Activated naive CD4-positive, alpha-beta T cell treated with anti-CD3 and anti-CD28 coated beads for 36 hours (primary cell): ENCODE data around the gene KCNF1. TPM values are rescaled to one million over a fixed set of nuclear protein-coding genes. Genes with fewer than 3 reads are reported as not detected.

Experiments used
- CTCF ChIA-PET: fragments of 350-600 bp; sonication (Branson Sonifier 250); formaldehyde crosslinking; loops from one replicate; lab custom pipeline; 2021; ENCODE audit warnings: antibody characterized with exemption; lab: Charles Lee
- DNase-seq: peaks from one replicate; pipeline ENCODE4 v3.0.0-alpha.2; 2020
- H3K27ac Mint-ChIP-seq: one replicate; pipeline ENCODE4 v1.8.0; 2021; ENCODE audit warnings: mild to moderate bottlenecking, mixed read lengths
- H3K27me3 Mint-ChIP-seq: one replicate; pipeline ENCODE4 v1.8.0; 2021; ENCODE audit warnings: low read depth, mixed read lengths
- H3K36me3 Mint-ChIP-seq: one replicate; pipeline ENCODE4 v1.8.0; 2021; ENCODE audit warnings: low read depth, mixed read lengths
- H3K4me1 Mint-ChIP-seq: one replicate; pipeline ENCODE4 v1.8.0; 2021; ENCODE audit warnings: low read depth, mixed read lengths
- H3K4me3 Mint-ChIP-seq: one replicate; pipeline ENCODE4 v1.8.0; 2021; ENCODE audit warnings: mild to moderate bottlenecking, moderate library complexity, mixed read lengths
- H3K9me3 Mint-ChIP-seq: one replicate; pipeline ENCODE4 v1.8.0; 2021; ENCODE audit warnings: mixed read lengths
- intact Hi-C: fragments of 100-400 bp; cut with micrococcal nuclease; formaldehyde crosslinking; loops from one replicate; pipeline ENCODE4 v1.15.1; 2023
- total RNA-seq, 2 experiments: library from RNA; stranded (reverse); gene quantifications; one replicate each; pipeline ENCODE4 v1.2.3, GENCODE V29; 2021

The KCNF1 gene
- total RNA-seq, 2 experiments from 2014 or later = not detected

DNA sequence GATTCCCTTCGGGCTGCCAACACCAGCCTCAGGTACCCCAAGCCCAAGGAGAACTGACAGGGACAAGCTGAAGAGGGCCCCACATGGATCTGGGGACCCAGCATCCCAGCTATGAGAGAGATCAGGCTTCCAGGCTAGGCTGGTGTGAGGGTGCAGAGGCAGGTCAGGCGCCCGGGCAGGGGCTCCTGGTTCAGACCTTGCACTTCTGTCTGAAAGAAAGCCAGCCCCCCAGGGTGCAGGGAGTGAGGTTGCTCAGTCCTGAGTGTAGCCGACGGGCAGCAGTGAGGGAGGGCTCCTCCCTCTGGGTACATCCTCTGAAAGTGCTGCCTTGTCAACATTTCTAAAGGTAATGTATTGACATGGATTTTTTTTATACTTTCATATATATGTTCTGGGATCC, 33.1 kb downstream of the KCNF1 start:
- Mint-ChIP-seq H3K27me3 (peaks cover 17% of the 10 kb centered on the region), H3K9me3 (no peaks in the 10 kb centered on the region), H3K4me1 (no peaks in the 10 kb centered on the region), H3K4me3 (no peak overlapping the region), H3K36me3 (no peaks in the 10 kb centered on the region), H3K27ac (no peak overlapping the region)
- intact Hi-C loops = no loop called here
- no peak for DNase-seq
- CTCF ChIA-PET = interaction anchor here (1.4 kb wide), 1 partner anchor 17 kb away, joined by 3 read pairs; no protein-coding TSS in a partner anchor

DNA sequence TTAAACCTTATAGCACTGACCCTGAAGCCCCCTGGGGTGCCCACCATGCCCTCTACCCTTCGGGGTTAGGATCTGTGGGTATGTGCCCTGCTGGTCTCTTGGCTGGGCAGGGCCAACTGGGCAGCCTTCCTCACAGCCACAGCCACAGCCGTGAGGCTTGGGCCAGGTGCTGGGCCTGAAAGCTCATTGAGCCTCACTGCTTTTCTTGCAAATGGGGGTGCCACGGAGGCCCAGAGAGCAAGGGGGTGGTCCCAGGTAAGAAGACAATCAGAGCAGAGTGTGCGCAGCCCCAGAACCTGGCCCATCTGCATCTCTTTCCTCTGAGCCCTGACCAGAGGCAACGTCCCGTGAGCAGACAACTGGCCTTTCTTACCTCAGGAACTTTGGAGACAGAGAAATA, 34.7 kb downstream of the KCNF1 start:
- Mint-ChIP-seq H3K27ac (no peak overlapping the region), H3K4me3 (no peak overlapping the region), H3K9me3 (no peaks in the 10 kb centered on the region), H3K27me3 (peaks cover 18% of the 10 kb centered on the region), H3K36me3 (no peaks in the 10 kb centered on the region), H3K4me1 (no peaks in the 10 kb centered on the region)
- DNase-seq = no peak
- CTCF ChIA-PET = no interaction called here
- intact Hi-C loops = no loop called here

DNA sequence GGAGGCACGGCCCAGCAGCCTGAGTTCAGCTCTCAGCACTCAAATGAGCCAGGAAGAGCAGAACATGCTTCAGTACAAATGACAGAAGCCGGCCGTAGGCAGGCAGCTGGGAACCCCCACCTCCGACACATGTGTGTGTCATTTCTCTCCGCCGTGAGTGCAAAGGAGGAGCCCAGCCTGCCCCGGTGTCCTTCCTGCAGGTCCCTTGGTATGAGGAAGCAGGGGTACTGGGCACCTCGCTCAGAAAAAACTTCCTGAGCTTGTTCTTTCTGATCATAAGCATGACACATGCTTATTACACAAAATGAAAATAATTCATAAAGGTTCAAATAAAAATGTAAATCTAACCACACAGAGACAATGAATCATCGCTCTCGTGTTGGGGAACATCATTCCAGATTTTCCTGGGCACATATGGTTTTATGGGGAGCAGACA, 35.3 kb downstream of the KCNF1 start:
- H3K4me1 Mint-ChIP-seq = no peaks in the 10 kb centered on the region
- CTCF ChIA-PET = no interaction called here
- intact Hi-C loops = no loop called here
- H3K27ac Mint-ChIP-seq = no peak overlapping the region
- peaks cover 18% of the 10 kb centered on the region for H3K27me3 Mint-ChIP-seq
- no peak overlapping the region for H3K4me3 Mint-ChIP-seq
- no peaks in the 10 kb centered on the region for H3K36me3 Mint-ChIP-seq
- DNase-seq = peak; percentile 29
- no peaks in the 10 kb centered on the region for H3K9me3 Mint-ChIP-seq

DNA sequence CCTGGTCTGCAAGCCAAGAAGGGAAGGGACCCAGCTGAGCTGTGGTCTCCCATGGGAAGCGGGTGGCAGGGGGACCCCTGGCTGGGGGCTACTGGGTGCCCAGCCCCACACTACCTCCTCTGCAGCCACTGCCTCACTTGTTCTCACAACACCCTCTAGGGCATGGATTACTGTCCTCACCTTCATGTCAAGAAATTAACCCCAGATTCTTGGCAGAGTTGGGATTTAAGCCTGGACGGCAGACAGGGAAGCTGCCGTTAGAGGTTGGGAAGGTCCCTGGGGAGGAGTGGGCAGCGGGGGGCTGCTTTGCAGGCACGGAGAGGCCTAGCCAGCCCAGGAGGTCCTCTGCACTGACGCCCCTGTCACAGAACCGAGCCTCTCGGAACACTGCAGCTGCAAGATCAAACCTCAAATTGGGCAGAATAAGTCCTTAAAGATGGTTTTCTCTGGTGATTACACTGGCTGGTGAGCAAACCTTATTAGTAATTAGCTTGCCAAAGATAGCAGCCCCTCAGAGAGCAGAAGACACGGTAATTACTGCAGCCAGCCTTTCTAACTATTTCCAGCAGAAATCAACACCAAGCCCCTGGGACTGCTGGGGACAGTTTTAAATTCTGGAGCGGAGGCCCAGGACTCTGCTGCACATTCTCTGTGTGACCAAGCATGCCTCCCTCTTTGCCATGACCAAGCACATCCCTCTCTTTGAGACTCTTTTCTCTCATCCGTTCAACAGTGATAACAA, 35.9 kb downstream of the KCNF1 start:
- no peak overlapping the region for H3K4me3 Mint-ChIP-seq
- DNase-seq = no peak
- no peaks in the 10 kb centered on the region for H3K4me1 Mint-ChIP-seq
- no peaks in the 10 kb centered on the region for H3K9me3 Mint-ChIP-seq
- CTCF ChIA-PET = interaction anchor here (0.6 kb wide), 1 partner anchor 94 kb away, joined by 5 read pairs; no protein-coding TSS in a partner anchor
- peaks cover 18% of the 10 kb centered on the region for H3K27me3 Mint-ChIP-seq
- intact Hi-C loops = no loop called here
- H3K27ac Mint-ChIP-seq = no peak overlapping the region
- no peaks in the 10 kb centered on the region for H3K36me3 Mint-ChIP-seq

DNA sequence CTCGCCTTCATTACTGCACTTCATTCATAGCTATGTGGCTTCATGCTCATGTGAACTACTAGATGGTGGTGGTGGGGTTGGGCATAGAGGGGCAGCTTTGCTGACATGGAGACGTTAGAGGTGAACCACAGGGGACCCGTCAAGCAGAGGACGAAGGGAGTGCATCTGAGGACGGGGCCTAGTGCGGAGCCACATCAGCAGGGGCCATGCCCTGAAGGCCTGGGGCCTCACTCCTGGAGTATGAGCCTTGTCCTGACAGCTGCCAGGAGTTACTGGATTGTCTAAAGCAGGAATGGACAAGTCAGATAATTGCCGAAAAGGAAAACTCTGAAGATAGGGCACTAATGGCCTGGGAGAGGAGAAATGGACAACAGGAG, 36.4 kb downstream of the KCNF1 start:
- intact Hi-C loops = no loop called here
- no peak for DNase-seq
- H3K4me3 Mint-ChIP-seq = no peak overlapping the region

DNA sequence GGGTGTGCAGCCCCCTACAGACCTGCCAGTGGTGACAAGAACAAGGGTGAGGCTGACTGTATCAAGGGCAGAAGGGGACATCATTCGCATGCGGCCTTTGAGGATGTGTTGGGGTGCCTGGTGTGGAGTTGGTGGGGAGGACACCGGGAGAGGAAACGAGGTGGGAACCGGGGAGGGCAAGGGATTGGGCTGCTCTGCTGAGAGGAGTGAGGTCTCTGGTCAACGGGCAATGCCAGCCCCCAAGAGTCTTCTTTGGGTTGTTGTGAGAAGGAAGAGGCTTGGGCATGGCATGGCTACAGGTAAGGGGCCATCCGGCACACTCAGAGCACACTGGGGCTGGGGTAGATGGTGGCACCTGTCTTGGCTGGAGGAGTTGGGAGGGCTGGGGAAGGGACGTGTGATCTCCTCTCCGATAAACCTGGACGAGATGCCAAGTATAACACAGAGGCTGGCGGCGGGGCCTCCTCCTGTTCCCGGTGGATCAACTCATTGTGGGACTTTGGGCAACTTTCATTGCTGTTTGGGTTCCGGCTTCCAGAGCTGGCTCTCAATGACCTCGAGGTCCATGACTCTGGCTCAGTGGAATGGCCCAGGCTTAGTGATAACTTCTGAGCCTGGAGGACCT, 37.0 kb downstream of the KCNF1 start:
- Mint-ChIP-seq H3K27ac (no peak overlapping the region), H3K27me3 (peaks cover 15% of the 10 kb centered on the region)
- CTCF ChIA-PET = no interaction called here

More for the DNA sequence above, 36.4 kb downstream of the KCNF1 start:
- Mint-ChIP-seq H3K27ac (no peak overlapping the region), H3K27me3 (peaks cover 17% of the 10 kb centered on the region), H3K36me3 (no peaks in the 10 kb centered on the region), H3K4me1 (no peaks in the 10 kb centered on the region), H3K9me3 (no peaks in the 10 kb centered on the region)
- CTCF ChIA-PET = interaction anchor here (0.6 kb wide), 1 partner anchor 94 kb away, joined by 5 read pairs; no protein-coding TSS in a partner anchor

DNA sequence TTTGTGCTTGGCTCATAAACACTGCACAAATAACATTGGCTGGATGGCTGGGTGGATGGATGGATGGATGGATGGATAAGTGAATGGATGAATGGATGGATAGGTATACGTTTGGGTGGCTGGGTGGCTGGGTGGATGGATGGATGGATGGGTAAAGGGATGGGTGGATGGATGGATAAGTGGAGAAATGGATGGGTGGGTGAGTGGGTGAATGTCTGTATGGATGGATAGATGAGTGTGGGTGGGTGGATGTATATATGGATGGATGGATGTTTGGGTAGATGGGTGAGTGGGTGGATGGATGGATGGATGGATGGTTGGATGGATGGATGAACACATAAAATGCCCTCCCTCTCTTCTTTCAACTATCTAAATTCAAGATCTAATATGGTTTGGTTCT, 38.1 kb downstream of the KCNF1 start:
- Mint-ChIP-seq H3K4me1 (no peaks in the 10 kb centered on the region), H3K4me3 (no peak overlapping the region), H3K27ac (no peak overlapping the region), H3K9me3 (peaks cover 2% of the 10 kb centered on the region), H3K27me3 (peaks cover 15% of the 10 kb centered on the region), H3K36me3 (no peaks in the 10 kb centered on the region)
- CTCF ChIA-PET = no interaction called here
- intact Hi-C loops = no loop called here
- DNase-seq = no peak

More for the DNA sequence above, 37.0 kb downstream of the KCNF1 start:
- no peak for DNase-seq
- H3K36me3 Mint-ChIP-seq = no peaks in the 10 kb centered on the region
- peaks cover 2% of the 10 kb centered on the region for H3K9me3 Mint-ChIP-seq
- intact Hi-C loops = no loop called here
- H3K4me1 Mint-ChIP-seq = no peaks in the 10 kb centered on the region
- H3K4me3 Mint-ChIP-seq = no peak overlapping the region

DNA sequence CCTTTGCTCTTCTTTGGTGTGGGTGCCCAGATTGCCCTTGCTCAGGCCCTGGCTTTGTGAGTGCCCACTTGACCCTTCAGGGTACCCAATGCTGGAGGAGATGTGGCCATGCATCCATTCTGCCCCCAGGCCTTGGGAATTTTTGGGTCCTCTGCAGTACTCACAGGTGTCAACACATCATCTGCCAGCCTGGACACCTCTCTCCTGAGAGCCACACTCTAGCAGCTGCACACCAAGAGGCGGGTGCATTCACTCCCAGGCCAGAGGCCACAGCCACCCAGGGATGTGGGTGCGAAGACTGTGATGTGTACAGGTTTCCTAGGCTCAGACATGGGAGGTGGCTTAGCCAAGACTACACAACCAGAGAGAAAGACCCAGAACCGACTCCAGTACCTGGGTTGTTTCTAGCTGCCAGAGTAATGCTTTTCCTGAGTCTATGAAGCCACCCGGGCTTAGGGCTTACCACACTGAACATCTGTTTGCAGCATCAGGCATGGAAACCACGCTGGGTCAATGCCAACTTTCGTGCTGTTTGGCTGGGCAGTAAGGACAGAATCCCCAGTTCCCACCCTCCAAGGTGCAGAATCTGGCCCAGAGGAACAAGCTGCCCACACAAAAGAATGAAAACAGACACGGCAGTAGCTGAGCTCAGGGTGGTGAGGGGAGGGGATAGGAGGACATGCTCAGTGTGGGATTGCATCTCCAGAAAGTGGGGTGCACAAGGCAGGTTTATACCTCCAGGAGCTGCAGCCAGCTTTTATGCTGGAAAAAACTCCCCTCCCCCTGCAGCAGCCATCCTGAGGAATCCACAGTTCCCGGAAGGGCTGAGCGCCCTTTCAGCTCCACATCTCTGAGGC, 40.1 kb downstream of the KCNF1 start:
- Mint-ChIP-seq H3K36me3 (no peaks in the 10 kb centered on the region), H3K27ac (no peak overlapping the region), H3K9me3 (peaks cover 2% of the 10 kb centered on the region), H3K4me1 (no peaks in the 10 kb centered on the region), H3K4me3 (no peak overlapping the region), H3K27me3 (peaks cover 13% of the 10 kb centered on the region)
- CTCF ChIA-PET = no interaction called here
- intact Hi-C loops = no loop called here
- no peak for DNase-seq

DNA sequence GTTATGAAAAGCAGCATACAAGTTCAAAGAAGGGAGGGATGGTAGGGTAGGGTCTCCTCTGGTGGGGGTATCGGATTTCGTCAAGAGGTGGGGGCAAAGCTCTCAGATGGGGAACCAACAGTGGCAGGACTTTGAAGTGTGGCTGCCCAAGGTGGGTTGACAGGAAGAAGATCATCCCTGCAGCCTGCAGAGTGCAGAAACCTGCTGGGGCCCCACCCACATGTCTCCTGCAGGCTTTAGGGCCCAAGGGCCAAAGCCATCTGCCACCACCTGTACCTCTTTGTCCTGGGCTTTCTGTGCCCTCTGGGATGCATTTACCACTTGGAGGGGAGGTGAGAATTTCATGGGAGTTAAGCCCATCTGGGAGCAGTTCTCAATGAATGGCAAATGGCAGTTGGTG, 42.7 kb downstream of the KCNF1 start:
- Mint-ChIP-seq H3K4me1 (no peaks in the 10 kb centered on the region), H3K36me3 (no peaks in the 10 kb centered on the region), H3K27ac (no peak overlapping the region), H3K27me3 (peaks cover 14% of the 10 kb centered on the region), H3K4me3 (no peak overlapping the region), H3K9me3 (peaks cover 2% of the 10 kb centered on the region)
- intact Hi-C loops = no loop called here
- DNase-seq = no peak
- CTCF ChIA-PET = no interaction called here

DNA sequence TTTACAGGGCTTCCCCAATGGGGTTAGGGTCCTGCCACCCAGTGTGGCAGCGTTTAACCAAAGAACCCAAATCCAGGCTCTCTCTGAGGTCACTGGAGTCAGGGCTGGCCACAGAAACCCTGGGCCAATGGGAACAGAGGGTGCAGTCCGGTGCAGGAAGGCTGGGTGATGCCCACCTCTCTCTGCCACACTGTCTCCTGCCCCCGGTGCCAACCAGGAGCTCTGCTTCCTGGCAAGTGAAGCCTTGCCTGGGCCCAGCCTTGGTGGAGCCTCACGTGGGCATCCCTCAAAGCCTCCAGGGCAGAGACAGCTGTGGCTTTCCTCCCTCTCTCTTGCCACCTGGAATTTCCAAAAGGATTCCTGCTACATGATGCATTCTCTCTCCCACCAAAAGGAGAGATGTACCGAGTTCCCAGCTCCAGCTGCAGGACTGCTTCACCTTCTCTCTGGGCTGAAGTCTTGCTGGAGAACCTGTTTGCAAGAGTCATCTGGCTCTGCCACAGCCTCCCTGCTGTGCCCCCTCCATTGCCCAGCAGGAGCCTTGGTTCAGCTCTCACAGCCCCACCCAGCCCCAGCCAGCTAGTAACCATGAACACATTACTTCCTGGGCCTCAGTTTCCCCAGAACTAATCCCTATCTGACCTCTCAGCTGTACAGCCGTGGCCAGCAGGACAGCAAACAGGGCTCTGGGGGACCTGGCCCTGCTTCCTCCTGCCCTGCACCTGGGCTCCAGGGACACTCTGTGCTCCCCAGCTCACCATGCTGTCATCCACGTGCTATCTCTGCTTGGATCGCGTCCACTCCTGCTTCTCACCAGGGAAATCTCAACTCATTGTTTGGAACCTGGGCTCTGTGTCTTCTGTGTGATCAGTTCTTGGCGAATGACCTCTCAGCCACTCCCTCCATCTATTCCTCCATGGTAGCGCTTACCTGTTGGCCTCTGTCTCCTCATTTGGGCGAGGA, 43.4 kb downstream of the KCNF1 start:
- H3K9me3 Mint-ChIP-seq = peaks cover 2% of the 10 kb centered on the region
- no peak for DNase-seq
- H3K27ac Mint-ChIP-seq = no peak overlapping the region
- intact Hi-C loops = no loop called here
- CTCF ChIA-PET = no interaction called here
- peaks cover 8% of the 10 kb centered on the region for H3K27me3 Mint-ChIP-seq
- no peaks in the 10 kb centered on the region for H3K4me1 Mint-ChIP-seq
- no peak overlapping the region for H3K4me3 Mint-ChIP-seq
- no peaks in the 10 kb centered on the region for H3K36me3 Mint-ChIP-seq

DNA sequence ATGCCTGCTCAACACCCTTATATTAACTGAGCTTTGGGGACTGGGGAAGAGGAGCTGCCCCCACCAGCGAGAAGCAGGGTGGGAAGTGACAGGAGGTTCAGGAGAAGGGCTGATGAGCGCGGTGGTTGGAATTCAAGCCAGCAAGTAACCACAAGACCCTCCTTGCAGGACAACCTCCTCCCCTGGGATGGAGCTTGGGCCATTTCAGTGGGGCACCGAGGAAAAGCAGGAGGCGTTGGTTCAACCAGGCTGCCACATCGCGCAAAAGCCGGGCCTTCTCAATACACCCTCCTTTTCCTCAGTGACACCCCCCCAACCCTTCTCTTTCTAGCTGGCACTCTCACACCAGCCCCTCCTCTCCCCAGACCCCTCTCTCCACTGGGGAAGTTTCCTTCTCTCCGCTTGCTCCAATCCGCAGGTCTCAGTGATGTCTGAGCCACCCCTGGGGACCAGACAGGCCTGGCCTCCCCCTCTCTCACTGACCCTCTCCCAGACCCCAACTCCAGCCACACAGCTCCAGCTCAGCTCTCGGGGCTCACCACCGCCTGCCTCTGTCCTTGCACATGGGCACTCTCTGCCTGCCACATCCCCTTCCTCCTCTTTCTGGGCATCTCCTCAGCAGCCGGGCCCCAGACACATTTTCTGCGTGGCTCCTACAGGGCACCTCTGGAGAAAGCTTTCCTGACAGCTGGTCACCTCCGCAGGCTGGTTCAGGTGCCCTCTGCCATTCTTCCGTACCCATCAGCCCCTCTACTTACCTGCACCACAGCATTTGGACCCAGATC, 44.5 kb downstream of the KCNF1 start:
- CTCF ChIA-PET = interaction anchor here (1.2 kb wide), 1 partner anchor 626 kb away, joined by 3 read pairs; no protein-coding TSS in a partner anchor
- H3K27me3 Mint-ChIP-seq = peaks cover 8% of the 10 kb centered on the region
- intact Hi-C loops = no loop called here
- no peak overlapping the region for H3K27ac Mint-ChIP-seq
- H3K9me3 Mint-ChIP-seq = peaks cover 2% of the 10 kb centered on the region
- DNase-seq = no peak
- no peaks in the 10 kb centered on the region for H3K36me3 Mint-ChIP-seq
- H3K4me1 Mint-ChIP-seq = no peaks in the 10 kb centered on the region
- no peak overlapping the region for H3K4me3 Mint-ChIP-seq
